Measurements from ENCODE around the gene GDAP1L1. TPM values are rescaled to one million over a fixed set of nuclear protein-coding genes. Genes with fewer than 3 reads are reported as not detected.
"Not testable (repeated sequence)": the region's sequence is repeated elsewhere in the genome, so short reads cannot be mapped to it uniquely, and the experiment has no call there.

GDAP1L1 gene
- total RNA-seq, 1 donor from 2014 or later: not detected

GRCh38 chr20:44302026-44302669 lies 55.0 kb downstream of the GDAP1L1 start:
- peak; percentile 58 for DNase-seq (ENCODE audit: low spot score)

- DNase-seq (ENCODE audit: low spot score): no peak
These were observed 55.6 kb downstream of the GDAP1L1 start for GRCh38 chr20:44302736-44303135.

GRCh38 chr20:44304383-44304782 lies 57.3 kb downstream of the GDAP1L1 start:
- DNase-seq (ENCODE audit: low spot score): no peak

DNA sequence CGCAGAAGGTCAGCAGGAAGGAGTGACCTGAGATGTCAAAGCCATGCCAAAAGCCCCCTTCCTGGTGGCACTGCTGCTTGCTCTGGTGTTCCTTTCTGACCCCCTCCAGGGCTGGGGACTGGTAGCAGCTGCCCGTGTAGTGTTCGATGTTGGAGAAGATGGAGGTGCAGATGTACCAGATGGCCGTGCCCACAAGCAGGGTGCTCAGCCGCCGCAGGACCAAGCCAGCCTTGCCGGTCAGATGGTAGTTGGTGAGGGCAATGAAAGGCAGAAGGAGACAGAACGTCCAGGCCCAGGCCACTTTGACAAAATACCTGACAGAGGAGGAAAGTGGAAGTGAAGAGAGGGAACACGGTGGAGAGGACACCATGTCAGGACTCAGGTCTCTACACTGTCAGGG lies 59.8 kb downstream of the GDAP1L1 start:
- no peak for DNase-seq (ENCODE audit: low spot score)

DNA sequence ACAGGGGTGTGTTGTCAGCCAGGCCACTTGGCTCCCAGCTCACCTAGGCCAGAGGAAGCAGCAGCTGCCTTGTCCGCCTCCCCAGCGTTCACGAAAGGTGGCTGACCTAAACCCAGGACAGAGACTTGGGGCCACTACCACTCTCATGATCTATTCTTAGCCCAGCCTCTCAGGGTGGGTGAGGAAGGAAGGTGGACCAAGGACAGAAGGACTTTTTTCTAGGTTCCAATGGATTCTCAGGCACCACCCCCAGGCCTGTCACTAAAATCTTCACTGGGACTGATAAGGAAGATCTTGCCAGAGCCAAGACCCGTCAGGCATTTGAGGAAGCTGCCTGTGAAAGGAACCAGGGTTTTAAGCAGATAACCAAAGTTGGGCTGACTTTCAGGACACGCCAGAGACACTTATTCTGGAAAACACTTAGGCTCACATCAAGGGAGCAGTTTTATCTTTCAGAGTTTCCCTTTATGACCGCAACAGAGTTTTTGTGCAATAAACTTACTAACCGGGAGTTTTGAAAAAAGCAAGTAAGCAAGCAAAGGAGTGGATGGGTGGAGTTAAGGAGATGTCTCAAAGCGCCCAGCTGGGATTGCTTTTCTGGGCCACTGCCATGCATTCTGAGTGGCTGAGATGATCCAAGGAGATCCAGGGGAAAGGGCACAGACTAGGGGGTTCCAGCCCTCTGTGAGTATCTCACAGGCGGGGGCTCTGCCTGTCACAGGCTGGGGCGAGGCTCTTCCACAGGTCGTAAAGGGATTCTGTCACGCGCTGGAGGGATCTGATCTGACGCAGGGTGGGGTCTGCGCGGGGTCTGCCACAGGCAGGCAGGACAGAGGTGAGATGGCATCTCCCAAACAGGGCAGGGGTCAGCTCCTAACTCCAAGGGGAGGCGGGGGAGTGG lies 62.9 kb downstream of the GDAP1L1 start:
- DNase-seq (ENCODE audit: low spot score): no peak

- peak; percentile 98 for DNase-seq (ENCODE audit: low spot score)
These were observed 63.8 kb downstream of the GDAP1L1 start, which contains the start of gene FITM2 for GRCh38 chr20:44310664-44311639. Gene FITM2 (minus strand): TSS chr20:44311202. CDS start chr20:44311148, 54 bp downstream.

- DNase-seq (ENCODE audit: low spot score): no peak
These were observed 67.8 kb downstream of the GDAP1L1 start for GRCh38 chr20:44314870-44315269.

DNA sequence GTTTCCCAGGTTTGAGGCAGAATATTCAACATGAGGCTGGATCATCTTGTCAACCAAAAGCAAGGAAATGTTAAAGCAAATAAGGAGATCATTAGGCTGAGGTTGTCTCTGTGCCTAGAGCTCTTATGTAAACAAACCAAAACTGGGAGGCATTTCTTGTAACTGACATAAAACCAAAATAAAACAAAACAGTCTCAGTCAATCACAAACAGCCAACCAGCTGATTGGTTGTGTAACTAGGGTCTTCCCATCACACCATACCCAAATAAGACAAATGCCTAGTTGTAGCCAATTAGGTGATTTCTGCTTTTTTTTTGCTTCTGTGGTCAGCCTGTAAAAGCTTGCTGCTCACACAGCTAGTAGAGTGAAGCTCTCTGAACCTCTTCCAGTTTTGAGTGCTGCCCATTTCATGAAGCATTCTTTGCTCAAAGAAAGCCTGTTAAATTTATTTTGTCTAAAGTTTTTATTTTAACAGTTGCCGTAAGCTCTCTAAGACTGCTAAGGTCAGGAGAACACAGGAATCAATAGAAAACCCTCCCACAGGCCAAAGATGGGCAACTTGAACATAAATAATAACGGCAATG lies 72.8 kb downstream of the GDAP1L1 start:
- no peak for DNase-seq (ENCODE audit: low spot score)

- peak; percentile 13 for DNase-seq (ENCODE audit: low spot score)
These were observed 77.2 kb downstream of the GDAP1L1 start for GRCh38 chr20:44324343-44324742.

DNA sequence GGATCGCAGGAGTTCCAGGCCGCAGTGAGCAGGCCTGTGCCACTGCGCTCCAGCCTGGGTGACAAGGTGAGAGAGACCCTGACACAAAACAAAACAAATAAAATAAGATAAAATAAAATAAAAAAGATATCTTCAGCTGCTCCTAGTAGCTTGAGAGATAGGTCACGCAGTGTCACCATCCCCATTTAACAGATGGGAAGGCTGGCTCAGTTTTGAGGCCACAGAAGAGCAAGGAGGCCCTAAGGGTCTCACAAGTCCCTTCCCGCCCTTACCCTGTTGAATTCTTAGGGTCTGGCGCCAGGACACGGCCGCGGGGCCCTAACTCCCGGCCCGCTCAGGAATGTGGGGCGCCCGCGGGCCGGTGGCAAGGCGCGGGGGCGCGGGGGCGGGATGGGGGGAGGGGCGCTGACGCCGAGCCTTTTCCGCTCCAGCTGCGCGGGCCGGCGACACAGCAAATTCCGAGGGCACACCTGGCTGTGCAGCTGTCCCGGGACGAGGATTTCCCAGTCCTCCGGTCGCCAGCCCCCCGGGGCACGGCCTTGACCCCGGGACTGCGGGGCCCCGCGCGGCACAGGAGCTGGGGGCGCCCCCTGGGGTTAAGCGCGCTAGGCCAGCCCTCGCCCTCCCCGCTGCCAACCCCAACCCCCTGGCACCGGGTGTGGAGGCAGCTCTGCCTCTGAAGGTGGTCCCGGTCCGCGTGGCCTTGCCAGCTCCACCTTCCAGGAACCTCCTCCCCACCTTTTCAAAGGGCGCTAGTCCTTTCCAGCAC lies 79.5 kb downstream of the GDAP1L1 start:
- no peak for DNase-seq (ENCODE audit: low spot score)

- DNase-seq (ENCODE audit: low spot score): not testable (repeated sequence)
These were observed 80.6 kb downstream of the GDAP1L1 start for GRCh38 chr20:44327748-44328147.

DNA sequence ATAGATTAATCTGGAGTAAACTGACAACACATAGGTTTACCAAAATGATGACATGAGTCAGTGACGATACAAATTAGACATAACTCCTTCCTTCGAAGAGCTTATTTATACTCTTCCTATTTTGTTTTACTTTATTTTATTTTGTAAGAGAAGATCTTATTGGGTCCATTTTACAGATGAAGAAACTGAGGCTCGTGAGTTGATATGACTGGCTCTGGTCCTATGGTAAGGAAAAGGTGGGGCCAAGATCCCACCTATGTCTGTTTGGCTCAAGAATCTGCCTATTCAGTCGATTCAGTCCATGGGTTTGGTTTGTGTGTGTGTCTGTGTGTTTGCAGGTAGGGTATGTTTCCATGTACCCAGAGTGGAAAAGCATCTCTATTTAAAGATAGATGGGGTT lies 81.3 kb downstream of the GDAP1L1 start:
- no peak for DNase-seq (ENCODE audit: low spot score)

Other genes starting within 250 kb of the GDAP1L1 start
- gene JPH2, start 60.1 kb upstream of the GDAP1L1 start, total RNA-seq: 48.9 TPM
- gene OSER1, start 36.5 kb upstream of the GDAP1L1 start, total RNA-seq: 34.8 TPM
- gene FITM2, start 63.9 kb downstream of the GDAP1L1 start, total RNA-seq: 10.9 TPM
- not detected for gene R3HDML, start 89.7 kb downstream of the GDAP1L1 start, total RNA-seq
- 74.4 TPM for gene HNF4A, start 108.4 kb downstream of the GDAP1L1 start, total RNA-seq
- gene TTPAL, start 228.6 kb downstream of the GDAP1L1 start, total RNA-seq: 14.8 TPM

Data from mucosa of gallbladder (tissue), 1 donor.